ENCODE data around the gene ATMIN.

Gene ATMIN

DNA sequence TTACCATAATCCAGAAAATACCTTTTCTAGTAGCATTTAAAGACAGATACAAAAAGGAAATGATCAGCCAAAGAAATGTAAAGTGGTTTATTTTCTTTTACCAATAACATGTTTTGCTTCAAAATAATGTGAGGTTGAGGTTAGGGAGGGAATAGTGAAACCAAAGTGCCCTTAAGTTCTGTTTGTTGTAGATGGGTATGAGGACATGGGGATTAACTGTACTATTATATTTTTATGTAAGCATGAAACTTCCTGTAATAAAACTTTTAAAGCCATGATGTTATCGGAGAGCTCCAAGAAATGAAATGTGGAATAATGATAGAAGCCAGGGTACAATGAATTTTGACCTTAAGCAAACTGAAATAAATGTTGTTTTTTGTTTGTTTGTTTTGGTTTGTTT is 31.5 kb downstream of the ATMIN start:
- no peak for DNase-seq (ENCODE audit: low read depth, low spot score)

DNA sequence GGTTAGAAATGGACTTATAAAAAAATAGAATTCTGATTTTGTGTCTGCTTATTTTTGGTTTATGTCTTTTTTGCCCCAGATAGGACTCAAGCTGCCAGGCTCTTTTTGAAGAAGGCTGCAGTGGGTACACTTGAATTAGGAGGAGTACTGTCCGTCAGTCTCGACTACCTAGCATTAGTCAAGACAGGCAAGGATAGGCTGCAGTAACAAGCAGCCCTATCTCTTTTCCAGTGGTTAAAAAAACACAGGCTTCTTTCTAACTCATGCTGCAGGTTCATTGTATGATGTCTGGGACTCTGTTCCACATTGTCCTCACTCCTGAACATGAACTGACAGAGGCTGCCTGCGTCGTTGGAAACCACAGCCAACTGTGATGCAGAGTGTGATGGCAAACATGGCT is 33.4 kb downstream of the ATMIN start:
- DNase-seq (ENCODE audit: low read depth, low spot score): no peak

DNA sequence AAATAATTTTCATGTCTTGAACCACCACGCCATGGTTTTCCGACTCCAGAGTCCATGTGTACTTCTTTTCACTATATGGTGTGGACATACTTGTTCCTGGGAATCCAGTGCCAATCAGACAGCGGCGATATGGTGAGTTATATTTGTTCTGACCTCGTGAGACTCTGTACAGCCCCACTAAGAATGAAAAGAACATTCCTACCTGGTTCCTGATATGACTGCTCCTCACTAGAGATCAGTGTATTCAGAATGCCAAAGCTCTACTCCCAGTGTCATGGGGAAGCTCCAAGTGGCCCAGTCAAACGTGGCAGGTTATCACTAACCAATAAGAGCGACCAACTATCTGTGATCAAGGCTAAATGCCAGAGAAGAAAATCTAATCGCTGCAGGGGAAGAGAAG is 35.3 kb downstream of the ATMIN start:
- DNase-seq (ENCODE audit: low read depth, low spot score): no peak

DNA sequence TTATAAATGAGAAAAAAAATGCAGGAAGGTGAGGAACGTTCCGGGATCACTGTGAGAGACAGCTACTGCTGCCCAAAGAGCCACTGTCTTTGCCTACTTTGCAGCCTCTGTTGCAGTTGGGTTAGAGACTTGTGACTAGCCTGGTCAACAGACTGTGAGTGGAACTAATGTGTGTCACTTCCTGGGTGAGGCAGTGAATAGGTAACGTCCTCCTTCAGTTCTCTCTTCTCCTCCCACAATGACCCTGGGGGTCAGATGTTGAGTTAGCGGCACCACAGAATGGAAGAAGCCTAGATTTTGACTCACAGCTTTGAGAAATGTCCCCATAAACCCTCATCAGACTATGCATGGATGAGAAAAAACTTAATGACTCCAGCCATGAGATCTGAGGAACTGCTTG is 36.2 kb downstream of the ATMIN start:
- DNase-seq (ENCODE audit: low read depth, low spot score): no peak

DNA sequence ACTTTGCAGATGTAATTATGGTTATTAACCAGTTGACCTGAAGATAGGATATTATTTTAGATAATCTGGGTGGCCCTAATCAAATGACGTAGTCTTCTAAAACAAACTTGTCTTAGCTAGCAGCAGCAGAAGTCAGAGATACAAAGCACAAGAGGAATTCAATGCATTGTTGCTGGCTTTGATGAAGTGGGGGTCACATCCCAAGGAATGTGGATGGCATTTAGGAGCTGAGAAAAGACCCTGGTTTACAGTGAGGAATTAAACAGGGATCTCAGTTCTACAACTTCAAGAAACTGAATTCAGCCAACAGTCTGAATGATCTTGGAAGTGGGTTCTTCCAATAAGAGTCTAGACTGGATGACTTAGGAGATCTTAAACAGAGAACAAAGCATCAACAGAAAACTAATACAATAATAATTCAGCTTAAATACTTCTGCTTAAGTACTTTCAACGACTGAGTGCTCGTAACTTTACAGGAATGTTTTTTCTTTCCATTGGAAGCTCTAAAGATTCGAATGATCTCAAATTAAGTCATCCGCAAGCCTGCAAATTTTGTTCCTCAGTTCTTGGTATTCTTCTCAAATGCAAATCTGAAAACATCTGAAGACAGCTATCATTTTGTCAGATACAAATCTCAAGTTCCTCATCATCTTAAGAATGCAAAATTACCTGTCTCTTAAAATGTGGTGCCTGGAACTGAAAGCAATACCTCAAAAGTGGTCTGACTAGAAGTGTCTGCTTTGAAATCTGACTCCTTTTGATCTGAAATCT is 38.1 kb downstream of the ATMIN start:
- no peak for DNase-seq (ENCODE audit: low read depth, low spot score)

DNA sequence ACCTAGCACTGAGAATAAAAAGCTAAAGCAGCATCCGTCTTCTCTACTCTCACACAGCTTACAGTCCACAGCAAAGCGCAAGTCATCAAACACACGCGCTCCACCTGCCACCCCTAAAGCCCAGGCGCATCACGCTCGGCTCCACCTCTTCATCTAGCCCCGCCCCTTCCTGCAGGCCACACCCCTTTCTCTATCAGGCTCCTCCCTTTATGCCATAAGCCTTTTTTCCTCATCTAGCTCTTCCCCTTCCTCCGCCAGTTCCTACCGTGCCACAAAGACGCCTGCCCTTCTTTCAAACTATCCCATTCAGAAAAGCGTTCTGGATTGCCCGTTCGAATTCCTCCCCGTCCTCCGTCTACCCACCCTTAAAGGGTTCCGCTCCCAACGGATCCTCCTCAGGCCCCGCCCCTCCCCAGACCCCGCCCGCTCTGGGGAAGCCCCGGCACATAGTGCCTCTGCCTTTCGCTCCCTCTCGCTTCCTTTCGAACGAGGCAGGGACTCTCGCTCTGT is 41.0 kb downstream of the ATMIN start:
- DNase-seq (ENCODE audit: low read depth, low spot score): no peak

DNA sequence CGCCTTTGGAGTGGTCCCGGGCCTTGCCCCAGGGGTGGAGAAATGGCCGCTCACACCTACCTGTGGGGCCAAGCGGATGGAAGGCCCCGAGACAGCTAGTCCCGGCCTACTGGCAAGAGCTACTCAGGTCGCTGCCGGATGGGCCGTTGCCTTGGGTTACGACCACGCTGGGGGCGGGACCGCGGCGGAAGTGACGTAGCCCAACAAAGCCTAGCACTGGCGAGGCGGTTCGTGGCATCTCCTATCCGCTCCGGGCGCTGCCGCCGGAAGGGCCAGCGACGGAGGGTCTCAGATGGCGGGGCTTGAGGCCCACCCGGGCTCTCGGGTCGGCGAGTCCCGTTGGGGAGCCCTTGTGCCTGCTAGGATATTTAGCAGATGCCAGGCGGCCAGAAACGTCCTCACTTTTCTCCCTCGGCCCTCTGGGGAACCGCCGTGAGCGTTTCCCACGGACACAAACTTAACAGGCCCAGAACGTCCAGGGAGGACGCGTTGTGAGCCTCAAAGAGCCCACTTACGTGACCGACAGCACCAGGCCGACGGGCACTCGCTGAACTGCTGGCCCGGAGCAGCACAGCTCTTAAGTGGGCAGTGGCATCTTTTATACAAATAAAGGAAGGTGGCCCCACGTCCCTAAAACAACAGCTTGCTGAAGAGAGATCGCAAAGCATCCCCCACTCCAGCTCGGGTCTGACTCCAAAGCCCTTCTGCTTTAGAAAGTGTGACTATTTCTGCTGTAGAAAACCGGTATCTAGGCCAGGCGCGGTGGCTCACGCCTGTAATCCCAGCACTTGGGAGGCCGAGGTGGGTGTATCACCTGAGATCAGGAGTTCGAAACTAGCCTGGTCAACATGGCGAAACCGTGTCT is 41.7 kb downstream of the ATMIN start, which contains the start of gene C16orf46:
Gene C16orf46 (minus strand): TSS at position 163 of the 865 bp plus-strand sequence. CDS start 13,283 bp downstream, outside the sequence.
- DNase-seq (ENCODE audit: low read depth, low spot score): peak; percentile 93

DNA sequence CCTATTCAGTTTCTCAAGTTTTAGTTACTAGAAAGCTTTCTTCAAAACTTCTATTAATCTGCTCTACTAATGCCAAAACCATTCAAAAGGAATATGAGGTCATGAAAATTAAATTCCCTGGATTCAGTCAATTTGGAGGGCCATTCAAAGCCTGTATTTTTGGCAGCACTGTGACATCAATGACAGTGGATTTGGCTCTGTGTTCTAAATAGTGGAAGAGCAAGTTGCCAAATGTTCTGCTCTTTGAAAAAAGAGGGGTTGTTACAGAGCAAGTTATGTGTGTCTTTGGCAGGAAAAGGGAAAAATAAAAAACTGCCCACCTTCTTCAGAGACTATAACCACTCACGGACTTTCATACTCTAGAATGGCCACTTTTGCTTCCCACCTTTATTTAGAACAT is 44.6 kb downstream of the ATMIN start:
- DNase-seq (ENCODE audit: low read depth, low spot score): no peak

DNA sequence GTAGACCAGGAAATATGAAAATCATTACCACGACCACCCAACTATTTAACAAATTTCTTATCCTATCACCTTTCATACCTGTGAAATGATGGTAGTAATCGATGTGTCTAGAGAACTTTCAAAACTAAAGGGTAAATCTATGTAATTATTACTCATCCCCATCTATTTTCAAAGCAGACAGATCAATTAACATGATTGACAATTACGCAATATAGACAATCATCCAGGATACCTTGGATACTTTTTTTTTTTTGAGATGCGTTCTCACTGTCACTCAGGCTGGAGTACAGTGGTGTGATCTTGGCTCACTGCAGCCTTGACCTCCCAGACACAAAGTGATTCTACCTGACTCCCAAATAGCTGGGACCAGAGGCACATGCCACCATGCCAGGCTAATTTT is 45.4 kb downstream of the ATMIN start:
- no peak for DNase-seq (ENCODE audit: low read depth, low spot score)

DNA sequence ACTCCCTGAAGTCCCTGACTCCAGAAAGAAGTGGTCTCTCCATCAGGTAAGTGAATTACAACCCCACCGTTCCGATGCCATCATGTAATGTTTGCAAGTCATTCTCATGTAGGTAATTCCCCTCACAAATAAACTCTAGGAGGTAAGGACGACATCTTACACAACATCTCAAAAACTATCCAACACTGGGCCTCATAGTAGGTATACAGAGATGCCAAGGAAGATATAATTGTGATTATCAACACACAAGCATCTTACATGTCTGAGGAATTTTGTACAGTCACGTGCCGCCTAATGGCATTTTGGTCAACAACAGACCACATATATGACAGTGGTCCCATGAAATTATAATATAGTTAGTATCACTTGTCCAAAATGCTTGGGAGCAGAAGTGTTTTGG is 53.2 kb downstream of the ATMIN start:
- DNase-seq (ENCODE audit: low read depth, low spot score): no peak

DNA sequence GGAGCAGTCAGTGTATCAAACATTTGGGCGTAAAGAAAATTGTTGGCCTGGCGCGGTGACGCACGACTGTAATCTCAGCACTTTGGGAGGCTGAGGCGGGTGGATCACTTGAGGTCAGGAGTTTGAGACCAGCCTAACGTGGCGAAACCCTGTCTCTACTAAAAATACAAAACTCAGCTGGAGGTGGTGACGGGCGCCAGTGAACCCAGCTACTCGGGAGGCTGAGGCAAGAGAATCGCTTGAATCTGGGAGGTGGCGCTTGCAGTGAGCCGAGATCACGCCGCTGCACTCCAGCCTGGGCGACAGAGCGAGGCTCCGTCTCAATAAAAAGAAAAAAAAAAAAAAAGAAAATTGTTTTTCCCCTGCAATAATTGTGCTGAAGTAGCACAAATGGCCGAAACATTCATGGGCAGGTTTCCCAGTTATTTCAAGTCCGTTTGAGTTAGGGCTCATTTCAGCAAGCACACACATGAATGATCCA is 59.2 kb downstream of the ATMIN start:
- DNase-seq (ENCODE audit: low read depth, low spot score): no peak

DNA sequence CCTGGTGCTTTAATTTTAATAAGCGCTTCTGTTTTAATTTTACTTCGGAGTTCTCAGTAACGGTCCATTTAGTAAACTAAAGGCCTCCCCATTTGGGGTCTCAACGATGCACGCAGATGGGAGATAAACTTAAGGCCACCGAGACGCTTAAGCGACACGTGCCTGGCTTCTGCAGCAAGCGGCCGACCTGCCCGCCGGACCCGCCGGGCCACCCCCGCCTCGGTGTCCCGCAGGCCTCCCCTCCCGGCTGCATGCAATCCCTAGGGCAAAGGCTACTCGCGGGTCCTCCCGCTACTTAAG is 60.0 kb downstream of the ATMIN start:
- peak; percentile 3 for DNase-seq (ENCODE audit: low read depth, low spot score)

DNA sequence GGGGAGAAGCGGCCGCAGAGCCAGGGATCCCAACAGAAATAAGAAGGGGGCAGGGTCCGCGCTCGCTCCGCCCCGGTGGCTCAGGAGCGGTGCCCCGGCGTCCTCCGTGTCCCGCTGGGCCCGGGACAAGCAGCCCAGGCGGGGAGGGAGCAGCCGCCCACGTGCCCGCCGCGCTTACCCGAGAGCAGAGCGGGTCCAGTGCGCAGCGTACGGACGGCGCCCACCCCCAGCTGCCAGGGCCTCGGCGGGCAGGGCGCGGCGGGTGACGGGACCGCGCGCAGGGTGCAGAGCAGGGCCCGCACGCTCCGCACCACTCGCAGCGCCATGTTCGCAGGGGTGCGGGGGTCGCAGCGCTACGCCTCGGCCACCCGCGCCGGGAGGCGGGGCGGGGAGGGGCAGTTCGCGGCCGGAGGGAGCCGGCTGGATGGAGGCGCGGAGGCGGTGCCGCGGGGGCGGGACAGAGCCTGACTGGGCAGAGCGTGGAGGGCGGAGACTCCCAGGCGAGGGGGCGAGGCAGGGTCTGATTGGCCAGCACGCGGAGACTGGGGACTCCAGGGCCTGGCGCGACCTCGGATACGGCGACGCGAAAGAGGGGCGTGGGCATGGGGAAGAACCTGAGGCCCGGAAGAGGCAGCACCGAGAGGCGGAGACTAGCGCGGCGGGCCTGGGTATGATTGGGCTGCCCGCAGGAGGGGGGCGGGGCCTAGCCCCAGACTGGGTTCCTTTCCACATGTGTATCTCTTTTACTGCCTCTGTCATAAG is 60.5 kb downstream of the ATMIN start, which contains the start of gene GCSH:
Gene GCSH (minus strand): TSS at position 443 of the 762 bp plus-strand sequence. CDS start 117 bp downstream, at position 326.
- peak; percentile 98 for DNase-seq (ENCODE audit: low read depth, low spot score)

DNA sequence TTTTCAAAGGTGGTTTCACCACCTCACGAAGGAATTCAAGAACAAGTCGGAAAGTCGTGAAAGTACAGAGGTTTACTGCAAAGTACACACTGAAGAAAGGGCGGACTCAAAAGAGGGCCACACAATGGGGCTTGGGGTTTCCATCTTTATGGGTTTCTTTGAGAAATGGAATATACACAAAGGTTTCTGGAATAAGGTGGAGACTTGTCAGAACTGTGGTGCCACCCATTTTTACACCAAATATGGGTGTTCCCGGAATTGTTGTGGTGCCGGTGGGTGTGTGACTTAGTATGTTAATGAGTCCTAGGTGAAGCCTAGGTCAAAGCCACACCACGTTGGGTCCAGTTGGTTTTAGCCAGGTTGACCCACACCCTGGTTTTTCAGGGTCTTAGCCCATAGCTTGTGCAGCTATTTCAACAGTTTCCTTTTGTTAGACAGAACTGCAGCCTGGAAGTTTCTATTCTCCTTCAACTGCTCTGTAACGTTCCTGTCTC is 61.1 kb downstream of the ATMIN start:
- DNase-seq (ENCODE audit: low read depth, low spot score): no peak

All from smooth muscle cell of the brain vasculature (primary cell).